SU-DHL-6 (cell line): ENCODE data around the gene KMT2D.

ENCODE experiments used
- H2AFZ ChIP-seq: fragments of 200-600 bp; sonication (generic); 2 replicates; pipeline ENCODE4 v1.6.1; 2014; ENCODE audit warnings: low read depth, mild to moderate bottlenecking, moderate library complexity, mixed read lengths, antibody characterized with exemption, low read length; ENCODE audit not compliant: severe bottlenecking
- H3F3A ChIP-seq: fragments of 200-600 bp; shearing (Covaris generic); 2 replicates; pipeline ENCODE4 v1.6.0; 2016; ENCODE audit warnings: antibody characterized with exemption, mild to moderate bottlenecking; ENCODE audit not compliant: insufficient read depth
- H3K27ac ChIP-seq: fragments of 200-600 bp; sonication (generic); 2 replicates; pipeline ENCODE4 v1.5.1; 2016; ENCODE audit warnings: low read depth, mild to moderate bottlenecking, low read length, moderate library complexity, mixed read lengths
- H3K27me3 ChIP-seq: fragments of 200-600 bp; sonication (generic), shearing (Covaris generic); 2 replicates; pipeline ENCODE4 v1.6.0; 2014; ENCODE audit warnings: mild to moderate bottlenecking, low read length
- H3K36me3 ChIP-seq: fragments of 200-600 bp; sonication (generic); 2 replicates; pipeline ENCODE4 v1.6.1; 2014; ENCODE audit warnings: mild to moderate bottlenecking, low read length, mixed read lengths
- H3K4me2 ChIP-seq: fragments of 300-600, 200-600 bp; shearing (Covaris generic), sonication (generic); 2 replicates; pipeline ENCODE4 v1.6.0; 2014; ENCODE audit warnings: low read length, low read depth, mild to moderate bottlenecking; ENCODE audit not compliant: poor library complexity, severe bottlenecking
- H3K4me3 ChIP-seq: fragments of 200-600 bp; sonication (generic); 2 replicates; pipeline ENCODE4 v1.5.1; 2014; ENCODE audit warnings: antibody characterized with exemption, low read length, mild to moderate bottlenecking, mixed read lengths; ENCODE audit not compliant: insufficient read depth, poor library complexity, severe bottlenecking
- H3K79me2 ChIP-seq: fragments of 200-600 bp; sonication (generic); 2 replicates; pipeline ENCODE4 v1.6.1; 2014; ENCODE audit warnings: mild to moderate bottlenecking, low read length, moderate library complexity; ENCODE audit not compliant: insufficient read depth
- H3K9ac ChIP-seq: fragments of 200-600 bp; sonication (generic); 2 replicates; pipeline ENCODE4 v1.7.0; 2014; ENCODE audit warnings: mild to moderate bottlenecking, low read length
- H3K9me2 ChIP-seq: fragments of 200-600 bp; sonication (generic); replicated peaks from 2 replicates; pipeline ENCODE4 v1.6.1; 2014; ENCODE audit warnings: low read length; ENCODE audit not compliant: insufficient read depth
- H3K9me3 ChIP-seq: fragments of 200-600 bp; sonication (generic); 2 replicates; pipeline ENCODE4 v1.6.1; 2014; ENCODE audit warnings: low read length, mixed read lengths; ENCODE audit not compliant: insufficient read depth
- H4K20me1 ChIP-seq: fragments of 200-600 bp; sonication (generic); 2 replicates; pipeline ENCODE4 v1.6.1; 2014; ENCODE audit warnings: low read depth, mild to moderate bottlenecking, antibody characterized with exemption, low read length, moderate library complexity, mixed read lengths
- EZH2phosphoT487 ChIP-seq: fragments of 200-600 bp; sonication (generic), shearing (Covaris generic); conservative IDR thresholded peaks from 2 replicates; pipeline ENCODE4 v1.6.1; 2018; ENCODE audit warnings: mild to moderate bottlenecking, antibody characterized with exemption, low read length, moderate library complexity, mixed read lengths
- TF ChIP-seq, protein P1 (sequence below): fragments of 200-600 bp; sonication (generic); IDR thresholded peaks from one replicate; pipeline ENCODE4 v1.5.1; 2017; ENCODE audit warnings: antibody characterized with exemption, mild to moderate bottlenecking, low read length, moderate library complexity; ENCODE audit not compliant: insufficient read depth, poor library complexity, severe bottlenecking

The KMT2D gene

DNA sequence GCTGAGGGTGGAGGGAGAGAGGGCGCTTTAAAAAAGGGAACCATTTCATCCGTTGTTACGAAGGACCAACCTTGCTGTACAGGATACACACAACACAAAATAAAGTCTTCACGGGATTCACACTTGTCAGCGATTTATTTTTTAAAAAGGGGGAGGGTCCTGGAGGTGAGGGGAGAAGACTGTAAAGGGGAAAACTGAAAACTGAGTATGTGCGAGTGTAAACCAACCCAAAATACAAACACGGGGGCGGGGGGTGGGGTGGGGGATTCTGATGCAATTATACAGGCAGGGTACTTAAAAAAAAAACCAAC is 41.5 kb downstream of the KMT2D start:
- peak overlapping the region; percentile 82 for H3K9ac ChIP-seq
- peak overlapping the region; percentile 71 for H3K4me3 ChIP-seq
- no peaks in the 10 kb centered on the region for H4K20me1 ChIP-seq
- H3K9me2 ChIP-seq, result no peaks in the 10 kb centered on the region
- no peaks in the 10 kb centered on the region for H3K9me3 ChIP-seq
- no peaks in the 10 kb centered on the region for H3K27me3 ChIP-seq
- peak overlapping the region; percentile 86 for H3K27ac ChIP-seq
- H3F3A ChIP-seq, result peaks cover 19% of the 10 kb centered on the region
- TF ChIP-seq EZH2phosphoT487, result no peak
- TF ChIP-seq, protein P1, sequence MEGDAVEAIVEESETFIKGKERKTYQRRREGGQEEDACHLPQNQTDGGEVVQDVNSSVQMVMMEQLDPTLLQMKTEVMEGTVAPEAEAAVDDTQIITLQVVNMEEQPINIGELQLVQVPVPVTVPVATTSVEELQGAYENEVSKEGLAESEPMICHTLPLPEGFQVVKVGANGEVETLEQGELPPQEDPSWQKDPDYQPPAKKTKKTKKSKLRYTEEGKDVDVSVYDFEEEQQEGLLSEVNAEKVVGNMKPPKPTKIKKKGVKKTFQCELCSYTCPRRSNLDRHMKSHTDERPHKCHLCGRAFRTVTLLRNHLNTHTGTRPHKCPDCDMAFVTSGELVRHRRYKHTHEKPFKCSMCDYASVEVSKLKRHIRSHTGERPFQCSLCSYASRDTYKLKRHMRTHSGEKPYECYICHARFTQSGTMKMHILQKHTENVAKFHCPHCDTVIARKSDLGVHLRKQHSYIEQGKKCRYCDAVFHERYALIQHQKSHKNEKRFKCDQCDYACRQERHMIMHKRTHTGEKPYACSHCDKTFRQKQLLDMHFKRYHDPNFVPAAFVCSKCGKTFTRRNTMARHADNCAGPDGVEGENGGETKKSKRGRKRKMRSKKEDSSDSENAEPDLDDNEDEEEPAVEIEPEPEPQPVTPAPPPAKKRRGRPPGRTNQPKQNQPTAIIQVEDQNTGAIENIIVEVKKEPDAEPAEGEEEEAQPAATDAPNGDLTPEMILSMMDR, result no peak
- peak overlapping the region; percentile 75 for H2AFZ ChIP-seq
- H3K36me3 ChIP-seq, result no peaks in the 10 kb centered on the region
- peak overlapping the region; percentile 86 for H3K4me2 ChIP-seq
- peaks cover 8% of the 10 kb centered on the region; the same call in 1 of the 2 replicates for H3K79me2 ChIP-seq

DNA sequence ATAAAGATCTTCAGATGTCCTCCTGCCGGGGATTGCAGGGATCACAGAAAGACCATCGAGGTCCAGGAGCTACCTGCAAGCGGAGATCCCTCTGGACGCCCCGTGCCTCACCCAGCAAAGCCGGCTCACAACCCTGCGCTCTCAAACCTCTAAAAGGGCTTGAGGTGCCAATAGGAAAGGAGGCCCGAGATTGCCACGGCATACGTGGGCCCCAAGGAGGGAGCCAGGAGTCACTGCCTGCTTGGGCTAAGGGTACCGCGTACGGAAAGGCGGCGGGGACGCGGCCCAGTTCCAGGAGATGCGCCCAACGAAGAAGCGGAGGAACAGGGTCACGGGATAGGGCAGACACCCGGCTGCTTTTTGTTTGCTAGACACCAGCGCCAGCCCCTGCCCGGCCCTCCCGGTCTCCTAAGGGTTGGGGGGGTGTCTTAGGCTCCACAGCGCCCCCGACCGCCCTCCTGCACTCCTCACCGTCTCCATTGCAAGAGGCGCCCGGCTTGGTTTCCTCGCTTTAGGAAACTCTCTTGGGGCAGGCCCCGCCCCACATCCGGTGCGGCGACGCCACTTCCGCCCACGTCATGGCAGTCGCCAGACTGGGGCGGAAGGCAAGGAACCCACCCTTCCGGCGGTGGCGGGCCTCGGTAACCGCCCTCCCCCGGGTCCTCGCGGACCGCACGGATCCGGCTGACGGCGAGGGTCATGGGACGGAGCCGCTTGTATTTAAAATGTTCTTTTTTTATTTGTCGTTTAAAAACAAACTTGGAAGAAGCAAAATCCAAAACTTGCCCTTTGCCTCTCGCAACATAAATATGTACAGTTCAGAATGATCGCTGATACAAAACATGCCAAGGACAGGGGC is 42.1 kb downstream of the KMT2D start, which contains the start of gene PRKAG1:
TSS of gene PRKAG1 (minus strand) at position 516 of the 859 bp plus-strand sequence. CDS start at position 480, 36 bp downstream.
- no peaks in the 10 kb centered on the region for H3K27me3 ChIP-seq
- H3F3A ChIP-seq, result peaks cover 13% of the 10 kb centered on the region
- peak within 1 kb of the TSS; percentile 71 for H3K4me3 ChIP-seq
- H2AFZ ChIP-seq, result peak within 1 kb of the TSS; percentile 75
- H3K36me3 ChIP-seq, result no peaks in the 10 kb centered on the region
- peaks cover 8% of the 10 kb centered on the region; the same call in 1 of the 2 replicates for H3K79me2 ChIP-seq
- no peaks in the 10 kb centered on the region for H3K9me2 ChIP-seq
- H4K20me1 ChIP-seq, result no peaks in the 10 kb centered on the region
- TF ChIP-seq EZH2phosphoT487, result no peak
- TF ChIP-seq, protein P1, result peak; percentile 28
- H3K4me2 ChIP-seq, result peak within 1 kb of the TSS; percentile 86
- H3K9me3 ChIP-seq, result no peaks in the 10 kb centered on the region
- H3K9ac ChIP-seq, result peak within 1 kb of the TSS; percentile 82
- H3K27ac ChIP-seq, result peak within 1 kb of the TSS; percentile 86

DNA sequence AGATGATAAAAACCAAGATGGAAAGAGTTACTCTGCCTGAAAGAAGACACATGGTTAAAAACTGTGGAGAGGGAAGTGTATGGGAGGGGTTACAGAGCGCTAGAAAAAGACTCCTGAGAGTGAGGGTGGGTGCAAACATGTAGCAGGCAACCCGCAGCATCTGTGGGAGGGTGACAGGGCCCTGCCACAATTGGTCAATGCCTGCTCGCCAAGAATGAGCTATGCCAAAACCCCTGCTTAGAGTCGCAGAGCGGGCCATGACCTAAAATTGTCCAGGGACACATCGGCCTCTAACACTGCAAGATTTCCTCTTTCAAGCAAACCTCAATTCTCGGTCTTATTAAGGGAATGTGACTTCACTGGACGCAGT is 42.7 kb downstream of the KMT2D start:
- Histone ChIP-seq H3K4me3 (peak overlapping the region; percentile 71), H3K4me2 (peak overlapping the region; percentile 86), H3F3A (peaks cover 11% of the 10 kb centered on the region), H4K20me1 (no peaks in the 10 kb centered on the region), H3K9me2 (no peaks in the 10 kb centered on the region), H3K27me3 (no peaks in the 10 kb centered on the region), H3K9me3 (no peaks in the 10 kb centered on the region), H3K27ac (peak overlapping the region; percentile 86), H2AFZ (no peak overlapping the region), H3K36me3 (no peaks in the 10 kb centered on the region), H3K9ac (peak overlapping the region; percentile 82), H3K79me2 (peaks cover 8% of the 10 kb centered on the region; the same call in 1 of the 2 replicates)
- no peak for TF ChIP-seq EZH2phosphoT487
- TF ChIP-seq, protein P1, result no peak
